Stimulated activated CD4-positive, alpha-beta T cell treated with anti-CD3 and anti-CD28 coated beads, TNF-alpha, amount 100 ng/mL, for 48 hours (primary cell): Measurements from ENCODE around the gene ANAPC2.
"Not testable (repeated sequence)": the region's sequence is repeated elsewhere in the genome, so short reads cannot be mapped to it uniquely, and the experiment has no call there.

Experiments
- DNase-seq, 3 donors: peaks; one replicate each; pipeline ENCODE4 v3.0.0-alpha.2; 2020; ENCODE audit warnings: low read depth in 3 of 3

Gene ANAPC2

DNA sequence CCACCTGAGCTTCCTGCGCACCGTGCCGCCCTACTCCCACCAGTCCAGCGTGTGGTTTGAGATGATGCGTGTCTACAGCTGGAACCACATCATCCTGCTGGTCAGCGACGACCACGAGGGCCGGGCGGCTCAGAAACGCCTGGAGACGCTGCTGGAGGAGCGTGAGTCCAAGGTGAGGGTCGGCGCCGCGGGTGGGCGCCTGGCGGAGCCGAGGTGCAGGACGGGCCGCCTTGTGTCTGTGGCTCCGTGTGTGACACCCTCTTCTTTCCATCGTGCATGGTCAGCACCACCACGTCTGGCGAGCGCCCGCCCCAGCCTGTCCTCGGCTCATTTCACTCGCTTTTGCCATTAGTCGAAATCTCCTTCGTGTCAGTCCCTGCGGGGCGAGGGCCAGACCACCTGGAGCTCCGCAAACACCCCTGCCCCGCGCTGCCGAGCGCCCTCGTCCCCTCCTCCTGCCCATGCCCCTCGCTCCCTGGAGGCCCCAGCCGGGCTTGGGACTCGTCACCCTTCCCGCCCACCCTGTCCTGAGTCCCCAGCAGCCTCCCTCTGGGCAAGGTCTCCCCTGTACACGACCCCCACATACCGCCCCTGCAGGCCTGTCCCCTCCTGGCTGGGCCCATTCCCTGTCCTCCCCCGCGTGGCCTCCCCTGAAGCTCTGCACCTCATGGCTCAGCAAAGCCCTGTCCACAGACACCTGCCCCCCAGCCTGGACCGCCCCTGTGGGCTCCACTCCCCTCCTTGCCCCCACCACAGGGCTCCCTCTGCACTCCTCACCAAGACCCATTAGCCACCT, 42.4 kb downstream of the ANAPC2 start:
- no peak for DNase-seq

DNA sequence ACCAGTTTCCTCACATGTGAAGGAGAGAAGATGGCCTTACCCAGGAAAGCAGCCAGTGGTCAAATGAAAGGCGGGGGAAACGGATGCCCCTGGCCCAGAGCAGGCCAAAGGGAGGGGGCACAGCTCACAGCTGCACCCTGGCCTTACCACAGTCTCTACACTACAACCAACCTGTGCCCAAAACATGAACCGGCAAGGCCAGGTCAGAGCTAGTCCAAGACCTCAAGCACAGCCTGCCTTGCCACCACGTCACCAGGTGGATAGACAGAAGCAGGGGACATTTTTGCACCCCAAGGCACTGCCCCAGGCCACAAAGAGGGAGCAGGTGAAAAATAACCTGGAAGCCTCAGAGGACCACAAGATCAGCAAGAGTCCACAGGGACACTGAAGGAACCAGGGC, 44.9 kb downstream of the ANAPC2 start:
- DNase-seq: no peak

DNA sequence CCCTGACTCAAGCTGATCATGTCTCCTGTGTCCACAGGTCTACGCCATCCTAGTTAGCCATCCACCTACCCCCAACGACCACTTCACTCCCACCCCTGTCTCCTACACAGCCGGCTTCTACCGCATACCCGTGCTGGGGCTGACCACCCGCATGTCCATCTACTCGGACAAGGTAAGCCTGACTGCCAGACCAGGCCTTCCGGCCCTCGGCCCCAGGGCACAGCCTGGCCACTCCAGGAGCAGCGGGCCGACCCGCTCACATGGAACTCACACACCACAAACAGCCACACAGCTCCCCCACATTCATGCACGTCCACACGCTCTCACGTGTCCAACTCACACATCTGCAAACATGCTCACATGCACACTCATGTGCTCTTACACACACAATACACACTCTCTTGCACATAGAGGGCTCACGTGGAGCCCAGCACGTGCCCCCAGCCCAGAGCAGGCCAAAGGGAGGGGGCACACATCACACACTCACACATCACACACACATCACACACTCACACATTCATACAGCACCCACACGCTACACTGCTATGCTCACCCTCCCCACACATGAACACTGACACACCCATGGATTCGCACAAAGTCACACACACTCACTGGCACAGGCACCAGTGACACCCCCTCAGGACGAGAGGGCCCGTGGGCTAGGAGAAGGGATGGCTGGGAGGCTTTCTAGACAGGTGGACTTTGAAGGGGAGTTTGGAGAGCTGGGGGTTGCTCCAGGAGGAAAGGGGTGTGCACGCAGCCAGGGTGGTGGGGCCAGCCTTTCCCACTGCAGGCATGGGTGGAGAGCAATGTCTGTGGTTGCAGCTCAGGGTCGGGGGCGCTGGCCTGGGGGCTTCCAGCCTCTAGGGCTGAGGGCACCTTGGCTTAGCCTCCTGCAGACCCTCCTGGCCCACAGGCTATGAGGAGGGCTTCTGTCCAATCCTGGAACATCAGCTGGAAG, 46.1 kb downstream of the ANAPC2 start:
- DNase-seq: no peak

- DNase-seq: no peak
Observed at GRCh38 chr9:137141050-137141810, 47.1 kb downstream of the ANAPC2 start.

- DNase-seq: no peak
Observed at GRCh38 chr9:137140151-137141012, 48.0 kb downstream of the ANAPC2 start.

DNA sequence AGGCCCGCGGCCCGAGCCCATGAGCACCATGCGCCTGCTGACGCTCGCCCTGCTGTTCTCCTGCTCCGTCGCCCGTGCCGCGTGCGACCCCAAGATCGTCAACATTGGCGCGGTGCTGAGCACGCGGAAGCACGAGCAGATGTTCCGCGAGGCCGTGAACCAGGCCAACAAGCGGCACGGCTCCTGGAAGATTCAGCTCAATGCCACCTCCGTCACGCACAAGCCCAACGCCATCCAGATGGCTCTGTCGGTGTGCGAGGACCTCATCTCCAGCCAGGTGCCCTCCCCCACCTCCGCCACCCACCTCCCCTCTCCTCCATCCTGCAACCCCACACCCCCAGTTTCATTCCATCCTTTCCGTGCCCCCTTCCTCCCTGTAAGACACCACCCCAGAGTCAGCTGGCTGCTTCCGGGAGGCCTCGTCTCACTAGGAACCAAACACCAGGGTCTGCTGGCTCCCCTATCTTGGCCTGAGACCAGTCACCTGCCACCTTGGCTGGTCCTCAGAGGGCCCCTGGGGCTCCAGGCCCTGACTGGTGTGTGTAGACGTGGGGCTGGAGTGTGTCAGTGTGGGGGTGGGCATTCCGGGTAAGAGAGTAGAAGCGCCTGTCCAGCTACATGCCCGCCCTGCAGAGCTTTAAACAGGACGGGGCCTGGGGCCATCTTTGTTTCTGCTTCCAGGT, 48.8 kb downstream of the ANAPC2 start:
- DNase-seq: no peak

- no peak for DNase-seq
Observed at GRCh38 chr9:137138722-137139467, 49.5 kb downstream of the ANAPC2 start, which contains the start of gene GRIN1. GRIN1 (plus strand) TSS chr9:137139154; CDS start chr9:137139487, 333 bp downstream.

GRCh38 chr9:137138058-137138721, 50.2 kb downstream of the ANAPC2 start:
- DNase-seq: no peak

- DNase-seq: no peak
Observed at GRCh38 chr9:137136881-137137607, 51.3 kb downstream of the ANAPC2 start.

DNA sequence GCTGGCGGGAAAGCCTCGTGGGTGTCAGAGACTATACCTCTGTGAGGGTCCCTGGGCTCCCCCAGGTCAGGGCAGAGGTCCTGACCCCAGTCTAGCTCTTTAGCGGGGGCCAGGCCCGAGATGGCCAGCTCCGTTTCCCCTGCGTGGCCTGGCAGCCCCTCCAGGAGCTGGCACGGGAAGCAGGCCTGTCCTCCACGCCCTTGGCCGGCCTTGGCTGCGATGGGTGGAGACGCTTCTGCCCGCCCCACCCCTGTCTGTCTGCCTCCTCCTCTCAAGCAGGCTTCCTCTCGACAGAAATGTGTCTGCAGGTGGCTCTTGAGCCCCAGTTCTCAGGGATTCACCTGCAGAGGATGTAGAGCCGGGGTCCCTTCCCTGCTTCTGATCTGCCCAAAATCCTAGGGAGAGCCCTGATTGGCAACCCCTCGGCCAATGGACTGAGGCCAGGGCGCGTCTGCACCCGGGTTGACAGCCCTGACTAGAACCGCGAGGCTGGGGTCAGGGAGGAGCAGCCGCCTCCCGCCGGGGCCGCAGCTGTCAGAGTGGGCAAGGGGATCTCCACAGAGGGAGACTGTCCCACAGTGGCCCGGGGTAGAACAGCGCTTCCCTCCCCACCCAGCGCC, 52.0 kb downstream of the ANAPC2 start:
- DNase-seq: no peak

DNA sequence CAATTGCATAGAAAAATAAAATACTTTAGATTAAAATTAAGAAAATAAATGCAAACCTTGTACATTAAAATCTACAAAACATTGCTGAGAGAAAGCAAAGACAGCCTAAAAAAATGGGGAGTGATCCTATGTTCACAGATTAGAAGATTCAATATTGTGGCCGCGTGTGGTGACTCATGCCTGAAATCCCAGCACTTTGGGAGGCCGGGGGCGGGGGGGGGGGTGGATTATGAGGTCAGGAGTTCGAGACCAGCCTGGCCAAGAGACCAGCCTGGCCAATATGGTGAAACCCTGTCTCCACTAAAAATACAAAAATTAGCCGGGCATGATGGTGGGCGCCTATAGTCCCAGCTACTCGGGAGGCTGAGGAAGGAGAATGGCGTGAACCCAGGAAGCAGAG, 53.2 kb downstream of the ANAPC2 start:
- DNase-seq: not testable (repeated sequence)

- no peak for DNase-seq
Observed at GRCh38 chr9:137134191-137134590, 54.2 kb downstream of the ANAPC2 start.

- no peak for DNase-seq
Observed at GRCh38 chr9:137130176-137130755, 58.1 kb downstream of the ANAPC2 start.

GRCh38 chr9:137129456-137130175, 58.7 kb downstream of the ANAPC2 start:
- peak; percentile 77 to 84 (median 80) for DNase-seq

- DNase-seq: no peak
Observed at GRCh38 chr9:137128862-137129455, 59.4 kb downstream of the ANAPC2 start.

GRCh38 chr9:137128158-137128861, 60.0 kb downstream of the ANAPC2 start:
- DNase-seq: no peak
